ENCODE measurements around the gene SV2B.

DNA sequence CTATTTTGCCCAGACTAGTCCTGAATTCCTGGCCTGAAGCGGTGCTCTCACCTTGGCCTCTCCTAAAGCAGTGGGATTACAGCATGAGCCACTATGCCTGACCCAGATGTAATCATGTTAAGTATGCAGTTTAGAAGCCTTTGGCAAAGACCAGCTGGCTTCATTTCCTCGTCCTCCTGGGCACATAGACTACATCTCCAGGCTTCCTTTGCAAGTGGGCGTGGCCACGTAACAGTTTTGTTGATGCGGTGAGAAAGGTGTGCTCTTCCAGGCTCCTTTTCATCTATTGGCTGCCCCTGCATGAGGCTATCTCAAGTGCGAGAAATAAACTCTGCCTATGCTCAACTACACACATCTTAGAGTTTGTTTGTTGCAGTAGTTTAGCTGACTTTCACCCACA is 13.0 kb downstream of the SV2B start:
- TF ChIP-seq TAF1 (IDR thresholded peaks at IDR 0.05; ENCODE audit: borderline replicate concordance, insufficient read depth, low read length) (no peak), POLR2AphosphoS5 (IDR thresholded peaks at IDR 0.05; ENCODE audit: low read depth, low read length) (no peak)
- TF ChIP-seq, protein P1, sequence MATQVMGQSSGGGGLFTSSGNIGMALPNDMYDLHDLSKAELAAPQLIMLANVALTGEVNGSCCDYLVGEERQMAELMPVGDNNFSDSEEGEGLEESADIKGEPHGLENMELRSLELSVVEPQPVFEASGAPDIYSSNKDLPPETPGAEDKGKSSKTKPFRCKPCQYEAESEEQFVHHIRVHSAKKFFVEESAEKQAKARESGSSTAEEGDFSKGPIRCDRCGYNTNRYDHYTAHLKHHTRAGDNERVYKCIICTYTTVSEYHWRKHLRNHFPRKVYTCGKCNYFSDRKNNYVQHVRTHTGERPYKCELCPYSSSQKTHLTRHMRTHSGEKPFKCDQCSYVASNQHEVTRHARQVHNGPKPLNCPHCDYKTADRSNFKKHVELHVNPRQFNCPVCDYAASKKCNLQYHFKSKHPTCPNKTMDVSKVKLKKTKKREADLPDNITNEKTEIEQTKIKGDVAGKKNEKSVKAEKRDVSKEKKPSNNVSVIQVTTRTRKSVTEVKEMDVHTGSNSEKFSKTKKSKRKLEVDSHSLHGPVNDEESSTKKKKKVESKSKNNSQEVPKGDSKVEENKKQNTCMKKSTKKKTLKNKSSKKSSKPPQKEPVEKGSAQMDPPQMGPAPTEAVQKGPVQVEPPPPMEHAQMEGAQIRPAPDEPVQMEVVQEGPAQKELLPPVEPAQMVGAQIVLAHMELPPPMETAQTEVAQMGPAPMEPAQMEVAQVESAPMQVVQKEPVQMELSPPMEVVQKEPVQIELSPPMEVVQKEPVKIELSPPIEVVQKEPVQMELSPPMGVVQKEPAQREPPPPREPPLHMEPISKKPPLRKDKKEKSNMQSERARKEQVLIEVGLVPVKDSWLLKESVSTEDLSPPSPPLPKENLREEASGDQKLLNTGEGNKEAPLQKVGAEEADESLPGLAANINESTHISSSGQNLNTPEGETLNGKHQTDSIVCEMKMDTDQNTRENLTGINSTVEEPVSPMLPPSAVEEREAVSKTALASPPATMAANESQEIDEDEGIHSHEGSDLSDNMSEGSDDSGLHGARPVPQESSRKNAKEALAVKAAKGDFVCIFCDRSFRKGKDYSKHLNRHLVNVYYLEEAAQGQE (IDR thresholded peaks at IDR 0.05; ENCODE audit: insufficient read depth in 1 of 2, low read depth in 2 of 2, low read length in 2 of 2): no peak

Measured in PFSK-1 (cell line).